ENCODE results near the gene PCDHB8.
"Not testable (repeated sequence)": the region's sequence is repeated elsewhere in the genome, so short reads cannot be mapped to it uniquely, and the experiment has no call there.

Gene PCDHB8

DNA sequence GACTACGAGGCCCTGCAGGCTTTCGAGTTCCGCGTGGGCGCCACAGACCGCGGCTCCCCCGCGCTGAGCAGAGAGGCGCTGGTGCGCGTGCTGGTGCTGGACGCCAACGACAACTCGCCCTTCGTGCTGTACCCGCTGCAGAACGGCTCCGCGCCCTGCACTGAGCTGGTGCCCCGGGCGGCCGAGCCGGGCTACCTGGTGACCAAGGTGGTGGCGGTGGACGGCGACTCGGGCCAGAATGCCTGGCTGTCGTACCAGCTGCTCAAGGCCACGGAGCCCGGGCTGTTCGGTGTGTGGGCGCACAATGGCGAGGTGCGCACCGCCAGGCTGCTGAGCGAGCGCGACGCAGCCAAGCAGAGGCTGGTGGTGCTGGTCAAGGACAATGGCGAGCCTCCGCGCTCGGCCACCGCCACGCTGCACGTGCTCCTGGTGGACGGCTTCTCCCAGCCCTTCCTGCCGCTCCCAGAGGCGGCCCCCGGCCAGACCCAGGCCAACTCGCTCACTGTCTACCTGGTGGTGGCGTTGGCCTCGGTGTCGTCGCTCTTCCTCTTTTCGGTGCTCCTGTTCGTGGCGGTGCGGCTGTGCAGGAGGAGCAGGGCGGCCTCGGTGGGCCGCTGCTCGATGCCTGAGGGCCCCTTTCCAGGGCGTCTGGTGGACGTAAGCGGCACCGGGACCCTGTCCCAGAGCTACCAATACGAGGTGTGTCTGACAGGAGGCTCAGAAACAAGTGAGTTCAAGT is 6.7 kb downstream of the PCDHB8 start:
- DNase-seq (ENCODE audit: low read depth) = not testable (repeated sequence)

- no peak for DNase-seq (ENCODE audit: low read depth)
Observed at GRCh38 chr5:141186897-141187512, 9.4 kb downstream of the PCDHB8 start, which contains the start of gene PCDHB9. Gene PCDHB9 (plus strand): TSS chr5:141187161. CDS start chr5:141187319, 158 bp downstream.

DNA sequence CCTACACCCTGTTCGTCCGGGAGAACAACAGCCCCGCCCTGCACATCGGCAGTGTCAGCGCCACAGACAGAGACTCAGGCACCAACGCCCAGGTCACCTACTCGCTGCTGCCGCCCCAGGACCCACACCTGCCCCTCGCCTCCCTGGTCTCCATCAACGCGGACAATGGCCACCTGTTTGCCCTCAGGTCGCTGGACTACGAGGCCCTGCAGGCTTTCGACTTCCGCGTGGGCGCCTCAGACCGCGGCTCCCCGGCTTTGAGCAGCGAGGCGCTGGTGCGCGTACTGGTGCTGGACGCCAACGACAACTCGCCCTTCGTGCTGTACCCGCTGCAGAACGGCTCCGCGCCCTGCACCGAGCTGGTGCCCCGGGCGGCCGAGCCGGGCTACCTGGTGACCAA is 11.1 kb downstream of the PCDHB8 start:
- not testable (repeated sequence) for DNase-seq (ENCODE audit: low read depth)

DNA sequence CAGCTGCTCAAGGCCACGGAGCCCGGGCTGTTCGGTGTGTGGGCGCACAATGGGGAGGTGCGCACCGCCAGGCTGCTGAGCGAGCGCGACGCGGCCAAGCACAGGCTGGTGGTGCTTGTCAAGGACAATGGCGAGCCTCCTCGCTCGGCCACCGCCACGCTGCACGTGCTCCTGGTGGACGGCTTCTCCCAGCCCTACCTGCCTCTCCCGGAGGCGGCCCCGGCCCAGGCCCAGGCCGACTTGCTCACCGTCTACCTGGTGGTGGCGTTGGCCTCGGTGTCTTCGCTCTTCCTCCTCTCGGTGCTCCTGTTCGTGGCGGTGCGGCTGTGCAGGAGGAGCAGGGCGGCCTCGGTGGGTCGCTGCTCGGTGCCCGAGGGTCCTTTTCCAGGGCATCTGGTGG is 11.5 kb downstream of the PCDHB8 start:
- not testable (repeated sequence) for DNase-seq (ENCODE audit: low read depth)

- DNase-seq (ENCODE audit: low read depth) = no peak
Observed at GRCh38 chr5:141192110-141192725, 14.6 kb downstream of the PCDHB8 start, which contains the start of gene PCDHB10. Gene PCDHB10 (plus strand): TSS chr5:141192353. CDS start chr5:141192553, 200 bp downstream.

GRCh38 chr5:141194332-141194731 is 16.7 kb downstream of the PCDHB8 start:
- not testable (repeated sequence) for DNase-seq (ENCODE audit: low read depth)

GRCh38 chr5:141196363-141196762 is 18.8 kb downstream of the PCDHB8 start:
- DNase-seq (ENCODE audit: low read depth) = no peak

GRCh38 chr5:141199359-141200235 is 22.0 kb downstream of the PCDHB8 start, which contains the start of gene PCDHB11:
Gene PCDHB11 (plus strand): TSS chr5:141199627. CDS start chr5:141199775, 148 bp downstream.
- no peak for DNase-seq (ENCODE audit: low read depth)

GRCh38 chr5:141201126-141201525 is 23.5 kb downstream of the PCDHB8 start:
- DNase-seq (ENCODE audit: low read depth) = not testable (repeated sequence)

GRCh38 chr5:141201646-141202045 is 24.1 kb downstream of the PCDHB8 start:
- DNase-seq (ENCODE audit: low read depth) = not testable (repeated sequence)

DNA sequence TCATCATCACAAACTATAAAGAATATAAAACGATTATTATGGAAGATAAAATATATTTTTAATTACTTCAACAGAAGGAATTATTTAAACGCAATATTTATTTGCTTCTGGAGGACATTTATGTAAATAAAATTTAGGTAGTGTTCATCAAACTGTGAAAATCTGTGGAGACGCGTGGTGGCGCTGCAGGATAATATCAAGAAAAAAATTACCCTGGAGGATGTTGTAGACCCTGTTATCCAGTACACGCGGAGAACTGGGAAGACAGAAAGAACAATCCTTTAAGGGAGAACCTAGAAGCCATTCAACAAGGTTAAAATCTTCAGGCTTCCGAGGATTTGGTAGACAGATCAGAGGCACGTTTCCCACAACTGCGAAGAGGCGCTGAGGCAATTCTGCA is 30.9 kb downstream of the PCDHB8 start, which contains the start of gene PCDHB12:
TSS of gene PCDHB12 (plus strand) at position 242 of the 400 bp plus-strand sequence. CDS start 189 bp downstream, outside the sequence.
- no peak for DNase-seq (ENCODE audit: low read depth)

DNA sequence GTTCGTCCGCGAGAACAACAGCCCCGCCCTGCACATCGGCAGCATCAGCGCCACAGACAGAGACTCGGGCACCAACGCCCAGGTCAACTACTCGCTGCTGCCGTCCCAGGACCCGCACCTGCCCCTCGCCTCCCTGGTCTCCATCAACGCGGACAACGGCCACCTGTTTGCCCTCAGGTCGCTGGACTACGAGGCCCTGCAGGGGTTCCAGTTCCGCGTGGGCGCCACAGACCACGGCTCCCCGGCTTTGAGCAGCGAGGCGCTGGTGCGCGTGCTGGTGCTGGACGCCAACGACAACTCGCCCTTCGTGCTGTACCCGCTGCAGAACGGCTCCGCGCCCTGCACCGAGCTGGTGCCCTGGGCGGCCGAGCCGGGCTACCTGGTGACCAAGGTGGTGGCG is 32.7 kb downstream of the PCDHB8 start:
- not testable (repeated sequence) for DNase-seq (ENCODE audit: low read depth)

- not testable (repeated sequence) for DNase-seq (ENCODE audit: low read depth)
Observed at GRCh38 chr5:141210849-141211248, 33.3 kb downstream of the PCDHB8 start.

- not testable (repeated sequence) for DNase-seq (ENCODE audit: low read depth)
Observed at GRCh38 chr5:141213656-141214339, 36.2 kb downstream of the PCDHB8 start, which contains the start of gene PCDHB13. Gene PCDHB13 (plus strand): TSS chr5:141213919. CDS start chr5:141214124, 205 bp downstream.

GRCh38 chr5:141214583-141214982 is 37.0 kb downstream of the PCDHB8 start:
- DNase-seq (ENCODE audit: low read depth) = not testable (repeated sequence)

GRCh38 chr5:141215504-141215903 is 37.9 kb downstream of the PCDHB8 start:
- DNase-seq (ENCODE audit: low read depth) = not testable (repeated sequence)

- not testable (repeated sequence) for DNase-seq (ENCODE audit: low read depth)
Observed at GRCh38 chr5:141216035-141216434, 38.4 kb downstream of the PCDHB8 start.

DNA sequence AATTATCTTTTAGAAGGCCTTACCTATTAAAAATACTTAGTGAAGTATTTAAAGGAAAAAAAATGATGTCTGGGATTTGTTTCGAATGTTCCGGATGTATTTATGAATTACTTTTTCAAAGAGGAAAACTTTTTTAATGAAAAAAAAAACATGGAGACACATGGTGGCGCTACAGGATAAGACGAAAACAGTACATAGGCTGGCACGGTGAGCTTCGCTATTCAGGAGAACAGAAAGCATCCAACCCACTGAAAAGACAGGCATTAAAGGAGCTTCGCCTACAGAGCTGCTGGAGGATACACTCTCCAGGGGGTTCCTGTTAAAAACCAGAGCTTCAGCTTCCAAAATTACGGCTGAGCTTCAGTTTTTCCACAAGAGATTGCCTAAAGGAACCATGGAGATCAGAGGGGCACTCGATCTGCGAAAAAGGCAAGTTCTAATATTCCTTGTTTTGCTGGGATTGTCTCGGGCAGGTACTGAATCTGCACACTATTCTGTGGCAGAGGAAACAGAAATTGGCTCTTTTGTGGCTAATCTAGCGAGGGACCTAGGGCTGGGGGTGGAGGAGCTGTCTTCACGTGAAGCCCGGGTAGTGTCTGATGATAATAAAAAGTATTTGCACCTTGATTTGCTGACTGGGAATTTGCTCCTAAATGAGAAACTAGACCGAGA is 45.7 kb downstream of the PCDHB8 start, which contains the start of gene PCDHB14:
TSS of gene PCDHB14 (plus strand) at position 232 of the 672 bp plus-strand sequence. CDS start at position 395, 163 bp downstream.
- DNase-seq (ENCODE audit: low read depth) = no peak

GRCh38 chr5:141224844-141225243 is 47.3 kb downstream of the PCDHB8 start:
- DNase-seq (ENCODE audit: low read depth) = not testable (repeated sequence)

DNA sequence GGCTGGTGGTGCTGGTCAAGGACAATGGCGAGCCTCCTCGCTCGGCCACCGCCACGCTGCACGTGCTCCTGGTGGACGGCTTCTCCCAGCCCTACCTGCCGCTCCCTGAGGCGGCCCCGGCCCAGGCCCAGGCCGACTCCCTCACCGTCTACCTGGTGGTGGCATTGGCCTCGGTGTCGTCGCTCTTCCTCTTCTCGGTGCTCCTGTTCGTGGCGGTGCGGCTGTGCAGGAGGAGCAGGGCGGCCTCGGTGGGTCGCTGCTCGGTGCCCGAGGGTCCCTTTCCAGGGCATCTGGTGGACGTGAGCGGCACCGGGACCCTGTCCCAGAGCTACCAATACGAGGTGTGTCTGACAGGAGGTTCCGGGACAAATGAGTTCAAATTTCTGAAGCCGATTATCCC is 47.8 kb downstream of the PCDHB8 start:
- DNase-seq (ENCODE audit: low read depth) = not testable (repeated sequence)
